NCI-H2107 treated with DMSO at 0.1 percent for 48 hours (cell line): ENCODE results near the gene HBS1L.

Experiments
- DNase-seq: peaks from one replicate; lab custom pipeline; 2025; ENCODE audit not compliant: unreplicated experiment; lab: John Stamatoyannopoulos, UW

Gene HBS1L

DNA sequence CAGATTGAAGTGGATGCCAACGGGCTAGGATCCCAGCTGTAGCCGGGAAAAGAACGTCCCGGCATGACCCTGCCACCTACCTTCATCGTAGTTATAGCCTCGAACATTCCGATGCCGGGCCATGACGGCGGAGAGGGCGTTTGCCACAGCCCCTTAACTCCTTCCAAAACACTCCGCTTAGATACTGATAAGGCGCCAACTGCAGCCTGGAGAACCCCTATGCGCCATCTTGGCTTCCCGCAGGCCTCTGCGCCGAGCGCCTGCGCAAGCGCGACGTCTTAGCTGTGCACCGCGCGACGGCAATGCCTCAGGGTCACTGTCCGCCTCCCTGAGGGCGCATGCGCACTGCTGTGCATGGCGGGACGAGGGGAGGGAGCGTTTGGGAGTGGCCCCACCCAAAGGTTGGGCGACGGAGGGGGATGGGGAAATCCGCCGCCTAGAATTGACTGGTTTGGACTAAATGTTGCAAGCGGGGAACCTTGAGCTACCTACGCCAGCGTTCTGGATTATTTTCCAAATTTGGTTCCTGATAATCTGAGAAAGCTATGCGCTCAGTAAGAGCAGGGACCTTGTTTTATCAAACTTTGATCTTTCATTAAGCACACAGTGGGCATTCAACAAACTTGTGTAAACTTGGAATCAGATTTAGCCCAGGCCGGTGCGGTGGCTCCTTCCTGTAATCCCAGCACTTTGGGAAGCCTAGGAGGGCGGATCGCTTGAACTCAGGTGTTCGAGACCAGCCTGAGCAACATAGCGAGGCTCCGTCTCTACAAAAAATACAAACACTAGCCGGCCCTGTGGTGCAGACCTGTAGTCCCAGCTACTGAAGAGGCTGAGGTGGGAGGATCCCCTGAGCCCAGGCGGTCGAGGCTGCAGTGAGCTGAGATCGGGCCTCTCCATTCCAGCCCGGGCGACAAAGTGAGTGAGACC lies at the start of gene HBS1L:
HBS1L (minus strand) TSS at position 254 of the 930 bp plus-strand sequence; CDS start at position 123, 131 bp downstream.
- peak; percentile 78 for DNase-seq

DNA sequence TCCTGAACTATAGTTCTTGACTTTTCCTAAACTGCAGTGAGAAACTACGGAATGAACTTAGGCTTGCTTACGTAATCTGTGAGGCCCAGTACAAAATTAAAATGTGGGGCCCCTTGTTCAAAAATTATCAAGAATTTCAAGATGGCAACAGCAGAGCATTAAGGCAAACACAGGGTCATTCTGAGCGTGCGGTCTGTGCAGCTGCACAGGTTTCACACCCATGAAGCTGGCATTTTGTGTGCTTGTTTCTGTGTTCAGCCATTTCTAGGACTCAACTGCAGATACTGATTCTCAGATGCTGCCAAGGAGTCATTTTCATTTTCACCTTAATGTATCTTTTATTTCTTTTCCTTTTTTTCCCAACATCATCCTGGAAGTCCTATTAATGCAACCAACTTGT lies 49.6 kb upstream of the HBS1L start:
- DNase-seq: no peak

DNA sequence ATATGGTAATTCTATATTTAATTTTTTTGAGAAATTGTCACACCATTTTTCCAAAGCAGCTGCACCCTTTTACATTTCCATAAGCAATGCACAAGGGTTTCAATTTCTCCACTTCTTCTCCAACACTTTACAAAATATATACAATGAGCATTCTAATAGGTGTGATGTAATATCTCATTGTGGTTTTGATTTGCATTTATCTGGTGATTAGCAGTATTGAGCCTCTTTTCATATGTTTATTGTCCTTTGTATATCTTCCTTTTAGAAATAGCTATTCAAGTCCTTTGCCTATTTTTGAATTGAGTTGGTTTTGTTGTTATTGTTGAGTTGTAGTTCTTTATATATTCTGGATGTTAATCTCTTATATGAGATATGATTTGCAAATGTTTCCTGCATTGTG lies 47.6 kb upstream of the HBS1L start:
- DNase-seq: no peak

DNA sequence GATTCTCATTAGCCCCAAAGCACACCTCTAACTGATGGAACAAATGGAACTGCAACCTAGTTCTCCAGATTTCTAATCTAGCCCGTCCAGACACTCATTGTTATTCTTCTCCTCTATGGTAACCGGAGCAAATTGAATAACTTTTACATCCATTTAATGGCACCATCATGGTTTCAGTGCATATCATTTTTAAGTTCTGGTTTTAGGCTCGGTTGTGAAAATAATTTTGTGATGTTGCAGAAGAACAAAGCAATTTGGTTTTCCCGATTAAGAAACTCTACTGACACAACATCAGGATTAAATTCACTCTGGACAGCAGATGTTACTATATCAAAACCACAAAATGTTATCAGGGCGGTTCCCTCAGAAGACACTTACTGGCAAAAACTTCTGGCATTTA lies 42.5 kb upstream of the HBS1L start:
- no peak for DNase-seq

DNA sequence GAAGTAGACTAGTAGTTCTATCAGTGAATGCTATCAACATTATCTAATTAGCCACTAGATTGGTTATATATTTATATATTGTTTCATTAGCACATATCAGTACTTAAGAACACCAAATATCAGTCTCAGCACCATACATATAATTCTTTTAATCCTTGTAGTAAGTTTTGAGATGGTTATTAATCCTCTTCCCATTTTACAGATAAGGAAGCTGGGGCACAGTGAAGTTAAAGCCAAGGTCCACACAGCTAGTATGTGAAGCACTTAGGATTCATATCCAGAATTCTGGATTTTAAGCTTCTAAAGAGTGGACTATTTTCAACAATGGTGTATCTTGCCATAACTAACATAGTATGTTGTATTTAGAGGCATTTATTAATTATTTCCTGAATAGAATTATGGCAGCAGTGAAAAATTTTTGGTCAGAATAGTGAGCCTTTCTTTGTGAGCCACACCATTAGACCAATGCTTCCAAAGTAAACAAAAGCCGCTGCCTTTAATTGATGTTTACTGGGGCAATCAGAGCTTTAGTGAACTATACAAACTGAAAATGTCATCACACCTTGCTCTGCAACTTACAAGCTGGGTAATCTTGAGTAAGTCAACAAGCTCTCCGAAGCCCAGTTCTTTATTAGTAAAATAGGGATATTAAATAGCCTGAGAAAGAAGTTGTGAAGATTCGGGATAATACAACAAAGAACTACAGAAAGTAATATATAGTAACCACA lies 41.9 kb upstream of the HBS1L start:
- no peak for DNase-seq

DNA sequence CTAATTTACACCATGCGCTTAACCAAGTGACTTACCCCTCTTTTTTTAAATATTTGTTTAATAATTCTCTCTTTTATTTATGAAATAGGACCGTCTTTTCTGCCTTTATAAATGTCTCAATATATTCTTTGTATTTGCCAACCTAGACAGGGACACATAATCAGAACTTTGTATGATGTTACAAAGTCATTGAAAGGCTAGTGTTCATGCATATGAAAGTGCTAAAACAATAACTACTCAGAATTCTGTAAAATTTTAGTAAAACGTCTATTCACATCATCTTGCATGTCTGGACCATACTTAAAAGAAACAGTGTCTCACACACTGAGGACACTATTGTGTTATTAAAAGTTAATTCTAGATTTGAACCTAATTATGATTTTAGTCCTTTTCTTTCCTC lies 41.1 kb upstream of the HBS1L start:
- DNase-seq: no peak

DNA sequence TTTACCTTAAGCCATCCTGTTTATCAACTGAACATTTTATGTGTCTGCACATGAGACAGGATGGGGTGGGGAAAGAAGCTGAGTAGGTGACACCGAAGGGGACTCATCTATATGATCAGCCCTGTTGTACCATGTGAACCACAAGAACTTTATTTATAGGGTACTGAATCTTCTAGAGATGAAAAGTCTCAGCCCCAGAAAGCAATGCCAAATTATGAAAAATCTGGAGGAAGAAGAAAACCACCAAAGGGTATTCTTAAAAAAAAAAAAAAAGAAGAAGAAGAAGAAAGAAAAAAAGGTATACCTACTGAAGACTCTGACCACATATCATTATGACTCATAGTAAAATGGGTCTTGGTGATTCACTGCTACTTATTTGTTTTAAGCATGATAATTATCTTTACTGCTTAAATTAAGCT lies 39.8 kb upstream of the HBS1L start:
- DNase-seq: no peak

DNA sequence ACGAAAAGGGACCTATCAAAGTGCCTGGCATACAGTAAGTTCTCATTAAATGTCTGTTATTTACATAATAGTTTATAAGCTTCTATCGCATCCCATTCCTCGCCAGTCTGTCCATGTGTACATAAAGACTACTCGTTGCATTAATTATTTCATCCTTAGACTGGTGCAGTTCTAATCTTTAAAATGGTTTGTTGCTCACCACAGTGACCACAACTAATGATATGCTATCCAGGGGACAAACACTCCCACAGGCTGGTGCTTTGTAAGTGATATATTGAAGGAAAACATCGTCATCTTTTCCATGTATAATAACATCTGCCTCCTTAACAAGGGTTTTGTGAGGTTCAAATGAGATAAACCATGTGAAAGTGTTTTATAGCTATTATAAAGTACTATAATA lies 39.0 kb upstream of the HBS1L start:
- DNase-seq: no peak

DNA sequence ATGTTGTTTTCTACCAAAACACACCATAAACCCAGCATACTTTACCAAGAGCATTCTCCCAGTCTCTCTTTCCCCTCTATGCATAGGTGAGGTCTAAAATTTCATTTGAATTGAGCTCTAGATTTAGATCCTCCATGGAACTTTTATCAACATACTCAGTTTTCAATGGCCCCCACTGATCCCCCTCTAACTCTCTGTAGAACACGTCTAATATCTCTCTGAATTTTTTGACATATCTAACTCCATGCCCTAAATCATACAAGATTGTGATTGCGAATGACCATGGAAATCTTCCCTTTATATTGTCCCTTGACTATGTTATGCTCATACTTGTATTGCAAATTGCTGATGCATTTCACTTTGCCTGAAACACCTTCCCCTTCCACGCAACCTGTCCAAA lies 38.1 kb upstream of the HBS1L start:
- DNase-seq: no peak

DNA sequence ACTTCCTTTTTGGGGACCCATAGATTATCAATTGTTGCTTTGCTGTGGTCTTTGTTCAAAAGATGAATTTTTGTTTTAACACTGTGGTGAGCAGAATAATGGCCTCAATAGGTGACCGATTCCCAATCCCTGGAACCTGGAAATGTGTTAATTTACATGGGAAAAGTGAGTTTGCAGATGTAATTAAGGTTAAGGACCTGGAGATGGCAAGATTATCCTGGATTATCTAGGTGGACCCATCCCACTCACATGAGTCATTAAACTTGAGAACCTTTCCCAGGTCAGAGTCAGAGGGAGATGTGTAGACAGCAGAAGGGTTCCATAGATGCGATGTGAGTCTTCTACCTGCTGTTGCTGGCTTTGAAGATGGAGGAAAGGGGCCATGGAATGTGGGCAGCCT lies 36.2 kb upstream of the HBS1L start:
- no peak for DNase-seq

DNA sequence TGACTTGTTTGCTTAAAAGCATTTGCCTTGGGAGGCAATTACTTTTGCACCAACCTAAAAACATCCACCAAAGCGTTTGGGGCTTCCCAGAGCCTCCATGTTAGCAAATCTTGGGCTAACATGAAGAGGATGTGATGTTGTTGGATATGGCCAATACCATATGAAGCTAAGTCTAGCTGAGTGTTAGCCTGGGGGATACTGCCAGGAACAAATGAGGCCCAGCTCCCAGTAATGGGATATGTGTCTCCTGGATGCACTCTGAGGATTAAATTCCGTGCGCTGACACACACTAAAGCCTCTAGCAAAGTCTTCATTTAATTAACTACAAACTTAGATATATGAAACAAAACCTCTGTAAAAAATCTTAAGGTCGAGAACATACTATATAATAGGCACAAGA lies 35.3 kb upstream of the HBS1L start:
- no peak for DNase-seq

DNA sequence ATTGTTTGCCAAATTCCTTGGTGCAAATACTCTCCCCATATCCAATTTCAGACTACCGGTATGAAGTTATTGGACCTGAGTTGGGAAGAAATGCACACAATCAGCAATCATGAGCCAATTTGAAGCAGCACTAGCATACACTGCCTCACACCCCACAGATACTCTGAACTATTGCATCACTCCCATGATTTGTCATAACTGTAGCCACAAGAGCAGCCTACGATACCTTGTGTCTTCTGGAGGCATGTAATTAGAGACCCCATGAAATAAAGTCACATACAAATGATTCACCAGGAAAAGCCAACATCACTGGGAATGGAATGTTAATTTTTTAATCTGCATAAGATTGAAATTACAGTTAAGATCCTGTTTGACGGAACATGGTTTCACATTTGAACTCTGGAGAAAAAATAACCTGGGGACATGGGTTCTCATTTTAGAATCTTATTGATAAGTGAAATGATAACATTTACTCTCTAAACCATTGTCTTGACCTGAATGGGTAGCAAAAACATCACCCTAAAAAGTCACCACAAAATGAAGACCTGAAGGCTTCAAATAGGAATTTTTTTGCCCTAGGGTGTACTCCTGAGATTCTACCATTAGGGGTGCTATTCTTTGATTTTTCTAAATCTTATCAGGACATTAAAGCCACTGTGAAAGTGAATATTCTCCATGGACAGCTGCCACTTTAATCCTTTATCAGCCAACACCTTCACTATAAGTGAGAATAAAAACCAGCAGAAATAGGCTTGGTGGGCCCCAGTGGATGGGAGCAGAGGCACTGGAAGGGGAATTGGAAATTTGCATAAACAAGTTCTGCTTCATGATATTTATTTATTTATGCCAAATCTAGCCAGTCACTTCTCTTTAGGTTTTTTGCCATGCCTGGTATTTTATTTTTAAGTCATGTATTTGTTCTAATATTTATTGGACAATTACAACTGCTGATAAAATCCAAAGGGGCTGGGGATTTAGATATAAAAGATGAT lies 34.5 kb upstream of the HBS1L start:
- peak; percentile 40 for DNase-seq

DNA sequence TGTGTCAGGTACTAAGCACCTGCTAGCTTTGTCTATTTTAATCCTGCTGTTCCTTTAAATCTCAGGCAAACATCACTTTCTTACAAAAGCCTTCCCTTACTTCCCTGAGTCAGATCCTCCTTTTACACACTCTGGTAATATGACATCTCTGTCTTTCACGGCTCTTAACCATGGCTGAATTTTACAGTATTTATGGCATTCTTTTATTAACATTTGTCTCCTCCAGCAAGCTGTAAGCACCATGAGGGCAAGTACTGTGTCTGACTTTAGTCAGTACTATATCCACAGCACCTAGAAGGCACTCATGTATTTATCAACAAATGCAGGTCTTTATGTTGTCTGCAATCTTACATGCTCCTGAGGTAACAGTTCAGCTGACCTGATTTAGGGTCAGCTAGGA lies 33.7 kb upstream of the HBS1L start:
- no peak for DNase-seq

DNA sequence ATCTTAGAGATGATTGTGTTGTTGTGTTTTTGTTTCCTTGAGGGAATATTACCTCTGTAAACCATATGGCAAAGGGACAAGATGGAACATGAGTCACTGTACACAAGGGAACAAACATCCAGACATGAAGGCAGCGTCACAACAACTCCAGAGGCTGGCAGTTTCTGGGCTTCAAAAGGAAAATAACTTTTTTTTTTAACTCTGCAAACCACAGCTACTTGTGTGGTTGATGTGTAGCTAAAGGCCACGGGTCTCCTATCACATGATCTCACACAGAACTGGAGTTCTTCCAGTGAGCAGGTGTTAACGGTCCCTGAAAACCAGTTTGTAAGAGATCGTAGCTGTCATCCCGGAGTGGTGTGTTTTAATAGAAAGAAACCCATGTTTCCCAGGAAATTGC lies 33.2 kb upstream of the HBS1L start:
- peak; percentile 79 for DNase-seq

DNA sequence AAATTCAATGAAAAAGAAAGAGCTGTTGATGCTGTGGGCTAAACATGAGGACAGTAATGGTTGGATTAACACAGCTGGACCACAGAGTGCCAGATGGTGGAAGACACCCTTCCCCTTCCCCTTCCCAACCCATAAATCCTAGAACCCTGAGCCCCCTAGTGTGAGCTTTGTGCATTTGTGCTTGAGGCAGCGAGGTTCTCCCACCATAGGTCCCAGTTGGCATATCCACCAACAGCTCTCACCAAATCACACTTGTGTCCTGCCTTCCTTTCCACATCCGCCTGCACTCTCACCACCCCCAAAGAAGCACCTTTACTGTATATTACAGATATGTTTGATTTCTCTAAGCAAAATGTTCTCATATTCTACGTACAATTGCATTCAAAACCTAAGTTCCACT lies 32.8 kb upstream of the HBS1L start:
- no peak for DNase-seq

DNA sequence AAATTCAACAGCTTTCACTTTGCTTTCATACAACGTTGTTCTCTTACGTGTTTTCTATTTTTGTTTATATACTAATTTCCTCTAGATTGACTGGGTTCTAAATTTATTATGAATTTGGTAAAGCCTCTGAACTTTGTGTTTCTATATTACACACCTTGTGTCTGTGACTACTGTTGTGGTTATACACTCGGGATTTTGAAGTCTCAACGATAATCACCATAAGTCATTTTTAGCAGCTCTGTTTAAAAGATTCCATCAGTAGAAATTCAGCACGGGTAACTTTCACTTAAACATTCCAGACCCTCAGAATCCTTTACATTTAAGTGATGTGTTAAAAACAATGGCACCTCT lies 31.8 kb upstream of the HBS1L start:
- DNase-seq: no peak

DNA sequence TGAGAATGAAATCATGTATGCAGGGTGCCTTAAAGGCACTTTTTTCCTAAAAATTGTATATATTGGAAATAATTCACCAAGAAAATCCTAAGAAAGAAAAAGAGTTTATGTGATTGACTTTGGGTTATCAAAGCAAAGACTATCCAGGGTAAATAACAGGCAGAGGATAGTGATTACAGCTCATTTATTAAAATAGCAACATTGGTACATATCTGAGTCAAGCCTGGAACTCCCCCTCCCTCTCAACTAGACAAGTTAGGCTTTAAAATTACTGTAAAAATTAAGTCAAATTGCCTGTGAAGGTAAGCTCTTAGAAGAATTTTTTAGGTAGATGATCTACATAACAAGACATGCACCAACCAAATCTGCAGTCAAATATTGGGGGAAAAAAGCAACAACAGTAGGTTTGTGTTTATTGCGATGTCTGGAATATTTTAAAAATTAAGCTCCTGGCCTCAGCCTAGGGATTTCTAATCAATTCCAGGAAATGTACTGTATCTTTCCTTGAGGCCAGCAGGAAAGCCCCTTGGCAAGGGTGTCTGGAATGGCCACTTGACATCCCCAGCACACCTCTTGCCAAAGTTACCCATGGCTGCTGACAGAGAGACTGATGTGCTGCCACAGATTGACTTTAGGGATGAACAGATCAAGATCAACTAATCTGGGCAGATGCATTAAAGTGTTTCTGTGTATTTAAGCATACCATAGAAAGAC lies 31.2 kb upstream of the HBS1L start:
- no peak for DNase-seq

DNA sequence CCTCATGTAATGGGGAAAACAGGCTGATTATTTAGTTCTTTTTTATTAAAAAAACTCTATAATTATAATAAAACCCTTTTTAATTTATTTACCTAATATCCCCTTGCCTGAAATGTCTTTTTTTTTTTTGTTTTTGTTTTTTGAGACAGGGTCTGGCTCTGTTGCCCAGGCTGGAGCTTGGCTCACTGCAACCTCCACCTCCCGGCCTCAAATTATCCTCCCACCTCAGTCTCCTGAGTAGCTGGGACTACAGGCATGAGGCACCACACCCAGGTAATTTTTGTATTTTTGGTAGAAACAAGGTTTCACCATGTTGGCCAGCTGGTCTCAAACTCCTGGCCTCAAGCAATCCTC lies 30.3 kb upstream of the HBS1L start:
- no peak for DNase-seq

DNA sequence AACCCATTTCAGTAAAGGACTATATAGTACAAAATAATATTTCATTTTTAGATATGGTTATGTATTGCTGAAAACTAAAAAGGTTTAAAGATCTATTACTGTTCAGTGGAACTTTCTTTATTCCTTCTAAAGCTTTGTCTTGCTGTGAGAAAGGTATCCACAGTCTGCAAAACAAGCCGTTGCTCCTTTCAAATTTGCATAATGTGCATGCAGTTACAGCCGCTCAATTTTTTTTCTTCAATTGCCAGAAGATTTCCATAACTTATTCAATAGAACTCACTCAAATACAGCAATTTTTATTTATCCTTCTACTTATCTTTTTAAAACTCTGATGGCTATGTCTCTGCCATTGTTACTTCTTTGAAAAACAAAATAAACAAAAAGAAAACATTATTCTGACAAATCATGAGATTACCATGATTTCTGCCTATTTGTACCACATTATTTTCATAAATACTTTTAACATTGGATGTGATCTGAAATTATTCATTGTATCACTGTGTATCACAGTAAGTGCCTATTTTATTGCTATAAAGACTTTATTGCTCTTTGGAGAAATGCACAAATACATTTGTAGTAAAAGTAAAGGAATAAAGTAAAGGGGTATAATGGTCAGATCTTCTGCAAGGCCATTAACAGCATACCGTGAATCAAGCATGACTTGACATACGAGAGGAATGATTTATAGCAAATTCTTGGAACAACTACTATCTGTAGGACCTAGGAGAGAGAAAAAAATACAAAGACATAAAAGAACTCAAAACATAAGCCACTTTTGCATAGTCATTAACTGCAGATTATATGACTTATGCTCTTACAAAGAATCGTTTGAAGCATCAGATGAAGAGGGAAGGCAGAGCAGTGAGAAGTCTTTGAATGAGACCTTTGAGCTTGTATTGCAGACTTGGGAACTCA lies 29.6 kb upstream of the HBS1L start:
- no peak for DNase-seq

DNA sequence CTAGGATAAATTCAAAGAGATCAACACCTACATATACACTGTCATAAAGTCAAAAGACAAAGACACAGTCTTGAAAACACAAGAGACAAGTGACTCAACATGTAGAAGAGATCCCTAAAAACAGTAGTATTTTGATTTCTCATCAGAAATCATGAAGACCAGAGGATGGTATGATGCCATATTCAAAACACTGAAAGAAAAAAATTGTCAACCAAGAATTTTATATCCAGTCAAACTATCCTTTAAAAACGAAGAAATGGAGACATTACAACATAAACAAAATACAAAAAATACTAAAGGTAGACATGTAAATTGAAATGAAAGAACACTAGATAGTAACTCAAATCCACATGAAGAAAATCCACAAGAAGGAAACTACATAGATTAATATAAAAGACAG lies 27.3 kb upstream of the HBS1L start:
- DNase-seq: no peak
